Effector memory CD8-positive, alpha-beta T cell (primary cell): ENCODE results near the gene ILF2.
"Not testable (repeated sequence)": the region's sequence is repeated elsewhere in the genome, so short reads cannot be mapped to it uniquely, and the experiment has no call there.

Source experiments
- ATAC-seq: fragments of 150-1000 bp; cut with Tn5 transposase; replicated peaks from 2 replicates; pipeline ENCODE4 v1.10.0; 2021; ENCODE audit warnings: mild to moderate bottlenecking, moderate library complexity
- DNase-seq, 3 experiments: peaks; one replicate each; pipeline ENCODE4 v3.0.0; 2021
- H3K27ac Mint-ChIP-seq, 2 donors: one replicate each; pipeline ENCODE4 v1.8.0; 2022; ENCODE audit warnings: mild to moderate bottlenecking in 2 of 2, mixed read lengths in 2 of 2, moderate library complexity in 2 of 2
- H3K27me3 Mint-ChIP-seq, 2 donors: one replicate each; pipeline ENCODE4 v1.8.0; 2022; ENCODE audit warnings: mixed read lengths in 2 of 2
- H3K36me3 Mint-ChIP-seq: one replicate; pipeline ENCODE4 v1.8.0; 2022; ENCODE audit warnings: mild to moderate bottlenecking, moderate library complexity, mixed read lengths; ENCODE audit not compliant: insufficient read depth
- H3K4me1 Mint-ChIP-seq, 2 donors: one replicate each; pipeline ENCODE4 v1.8.0; 2022; ENCODE audit warnings: low read depth in 2 of 2, mixed read lengths in 2 of 2
- H3K4me3 Mint-ChIP-seq, 2 donors: one replicate each; pipeline ENCODE4 v1.8.0; 2022; ENCODE audit warnings: mild to moderate bottlenecking in 2 of 2, mixed read lengths in 2 of 2, moderate library complexity in 2 of 2
- H3K9me3 Mint-ChIP-seq, 2 donors: one replicate each; pipeline ENCODE4 v1.8.0; 2022; ENCODE audit warnings: mixed read lengths in 2 of 2

The ILF2 gene

GRCh38 chr1:153671628-153672353, 998 bp upstream of the ILF2 start:
- not testable (repeated sequence) for H3K9me3 Mint-ChIP-seq, H3K27me3 Mint-ChIP-seq, H3K27ac Mint-ChIP-seq, H3K4me3 Mint-ChIP-seq
- H3K36me3 Mint-ChIP-seq = peaks cover 32% of the 10 kb centered on the region
- peaks cover 5 to 18% of the 10 kb centered on the region in 2 donors for H3K4me1 Mint-ChIP-seq
- DNase-seq = peak; percentile 30 to 52 (median 48)
- ATAC-seq = peak; percentile 42

GRCh38 chr1:153670257-153670858, 435 bp downstream of the ILF2 start:
- ATAC-seq (no peak), DNase-seq (peak in 1 of 3 experiments; percentile 12)
- Mint-ChIP-seq H3K27me3 (no peaks in the 10 kb centered on the region), H3K4me1 (peaks cover 5 to 18% of the 10 kb centered on the region in 2 donors), H3K27ac (no peak overlapping the region), H3K9me3 (no peaks in the 10 kb centered on the region), H3K4me3 (no peak overlapping the region), H3K36me3 (peaks cover 46% of the 10 kb centered on the region)

- H3K4me3 Mint-ChIP-seq = no peak overlapping the region
- peaks cover 54% of the 10 kb centered on the region for H3K36me3 Mint-ChIP-seq
- DNase-seq (no peak), ATAC-seq (no peak)
- no peaks in the 10 kb centered on the region for H3K9me3 Mint-ChIP-seq
- H3K4me1 Mint-ChIP-seq = peaks cover 5 to 18% of the 10 kb centered on the region in 2 donors
- peak overlapping the region in 1 of 2 donors; percentile 71 for H3K27ac Mint-ChIP-seq
- no peaks in the 10 kb centered on the region for H3K27me3 Mint-ChIP-seq
Observed at GRCh38 chr1:153669606-153670005, 1.2 kb downstream of the ILF2 start.

GRCh38 chr1:153668672-153669071, 2.1 kb downstream of the ILF2 start:
- Mint-ChIP-seq H3K27ac (peak overlapping the region in 1 of 2 donors; percentile 71), H3K4me1 (peaks cover 5 to 18% of the 10 kb centered on the region in 2 donors), H3K4me3 (peak overlapping the region; percentile 8 to 28), H3K36me3 (peaks cover 63% of the 10 kb centered on the region)
- H3K9me3 Mint-ChIP-seq, H3K27me3 Mint-ChIP-seq, ATAC-seq, DNase-seq: not testable (repeated sequence)

- H3K4me3 Mint-ChIP-seq = no peak overlapping the region
- no peak for DNase-seq
- no peaks in the 10 kb centered on the region for H3K9me3 Mint-ChIP-seq
- H3K4me1 Mint-ChIP-seq = peaks cover 5 to 18% of the 10 kb centered on the region in 2 donors
- H3K36me3 Mint-ChIP-seq = peaks cover 71% of the 10 kb centered on the region
- H3K27me3 Mint-ChIP-seq = no peaks in the 10 kb centered on the region
- peak overlapping the region in 1 of 2 donors; percentile 22 for H3K27ac Mint-ChIP-seq
- no peak for ATAC-seq
Observed at GRCh38 chr1:153667439-153667838, 3.4 kb downstream of the ILF2 start.

GRCh38 chr1:153663211-153663610, 7.6 kb downstream of the ILF2 start:
- DNase-seq (no peak), ATAC-seq (no peak)
- H3K4me3 Mint-ChIP-seq = no peak overlapping the region
- no peak overlapping the region for H3K27ac Mint-ChIP-seq
- H3K9me3 Mint-ChIP-seq = no peaks in the 10 kb centered on the region
- H3K4me1 Mint-ChIP-seq = peaks cover 11 to 14% of the 10 kb centered on the region in 2 donors
- no peaks in the 10 kb centered on the region for H3K27me3 Mint-ChIP-seq
- H3K36me3 Mint-ChIP-seq = peaks cover 85% of the 10 kb centered on the region

GRCh38 chr1:153662269-153662668, 8.5 kb downstream of the ILF2 start:
- Mint-ChIP-seq H3K9me3 (no peaks in the 10 kb centered on the region), H3K4me1 (peaks cover 9 to 12% of the 10 kb centered on the region in 2 donors), H3K36me3 (peaks cover 76% of the 10 kb centered on the region), H3K4me3 (no peak overlapping the region), H3K27ac (no peak overlapping the region), H3K27me3 (no peaks in the 10 kb centered on the region)
- ATAC-seq = no peak
- no peak for DNase-seq

- H3K4me3 Mint-ChIP-seq = peak overlapping the region in 1 of 2 donors; percentile 23
- no peaks in the 10 kb centered on the region for H3K27me3 Mint-ChIP-seq
- no peak for ATAC-seq
- peaks cover 65% of the 10 kb centered on the region for H3K36me3 Mint-ChIP-seq
- H3K4me1 Mint-ChIP-seq = peaks cover 9 to 12% of the 10 kb centered on the region in 2 donors
- peak overlapping the region; percentile 3 to 68 for H3K27ac Mint-ChIP-seq
- no peaks in the 10 kb centered on the region for H3K9me3 Mint-ChIP-seq
- no peak for DNase-seq
Observed at GRCh38 chr1:153661111-153661708, 9.6 kb downstream of the ILF2 start.

GRCh38 chr1:153659656-153660055, 11.1 kb downstream of the ILF2 start:
- H3K36me3 Mint-ChIP-seq = peaks cover 50% of the 10 kb centered on the region
- ATAC-seq = no peak
- no peaks in the 10 kb centered on the region for H3K9me3 Mint-ChIP-seq
- H3K4me1 Mint-ChIP-seq = peaks cover 9 to 12% of the 10 kb centered on the region in 2 donors
- H3K27ac Mint-ChIP-seq = peak overlapping the region; percentile 15 to 89
- H3K4me3 Mint-ChIP-seq = peak overlapping the region; percentile 94 to 95
- no peaks in the 10 kb centered on the region for H3K27me3 Mint-ChIP-seq
- DNase-seq = no peak

- ATAC-seq (no peak), DNase-seq (no peak)
- peak overlapping the region; percentile 89 to 94 for H3K27ac Mint-ChIP-seq
- H3K4me3 Mint-ChIP-seq = peak overlapping the region; percentile 94 to 95
- no peaks in the 10 kb centered on the region for H3K27me3 Mint-ChIP-seq
- H3K36me3 Mint-ChIP-seq = peaks cover 45% of the 10 kb centered on the region
- peaks cover 9 to 12% of the 10 kb centered on the region in 2 donors for H3K4me1 Mint-ChIP-seq
- no peaks in the 10 kb centered on the region for H3K9me3 Mint-ChIP-seq
Observed at GRCh38 chr1:153659175-153659534, 11.6 kb downstream of the ILF2 start.

GRCh38 chr1:153658400-153659174, 12.2 kb downstream of the ILF2 start, which contains the start of gene SNAPIN:
SNAPIN (plus strand) TSS chr1:153658703; CDS start chr1:153658744, 41 bp downstream.
- Mint-ChIP-seq H3K27ac (peak within 1 kb of the TSS; percentile 89 to 94), H3K36me3 (peaks cover 39% of the 10 kb centered on the region), H3K9me3 (no peaks in the 10 kb centered on the region), H3K4me1 (peaks cover 9 to 12% of the 10 kb centered on the region in 2 donors), H3K4me3 (peak within 1 kb of the TSS; percentile 94 to 95), H3K27me3 (no peaks in the 10 kb centered on the region)
- ATAC-seq (peak; percentile 98), DNase-seq (peak; percentile 83 to 89 (median 84))

GRCh38 chr1:153655333-153655732, 15.5 kb downstream of the ILF2 start:
- no peak for DNase-seq
- Mint-ChIP-seq H3K27me3 (no peaks in the 10 kb centered on the region), H3K9me3 (no peaks in the 10 kb centered on the region), H3K4me3 (no peak overlapping the region), H3K27ac (no peak overlapping the region), H3K36me3 (peaks cover 10% of the 10 kb centered on the region), H3K4me1 (peaks cover 9 to 12% of the 10 kb centered on the region in 2 donors)
- ATAC-seq = no peak

GRCh38 chr1:153652805-153653500, 17.8 kb downstream of the ILF2 start:
- no peaks in the 10 kb centered on the region for H3K9me3 Mint-ChIP-seq
- H3K27ac Mint-ChIP-seq = no peak overlapping the region
- H3K4me1 Mint-ChIP-seq = peaks cover 9% of the 10 kb centered on the region in 2 donors
- H3K4me3 Mint-ChIP-seq = no peak overlapping the region
- H3K36me3 Mint-ChIP-seq = no peaks in the 10 kb centered on the region
- ATAC-seq (no peak), DNase-seq (no peak)
- H3K27me3 Mint-ChIP-seq = no peaks in the 10 kb centered on the region
